ENCODE data around the gene CFAP57.

The CFAP57 gene

GRCh38 chr1:43225168-43225567 is 53.0 kb downstream of the CFAP57 start:
- in situ Hi-C loops (cut with MboI; ENCODE audit: low sequenced_read_pairs), result no loop called here

- in situ Hi-C loops (cut with MboI; ENCODE audit: low sequenced_read_pairs), result no loop called here
Observed at GRCh38 chr1:43227143-43227764, 55.1 kb downstream of the CFAP57 start.

GRCh38 chr1:43229826-43230780 is 58.0 kb downstream of the CFAP57 start:
- in situ Hi-C loops (cut with MboI; ENCODE audit: low sequenced_read_pairs), result no loop called here

- in situ Hi-C loops (cut with MboI; ENCODE audit: low sequenced_read_pairs), result no loop called here
Observed at GRCh38 chr1:43232074-43232473, 59.9 kb downstream of the CFAP57 start.

GRCh38 chr1:43232482-43232881 is 60.4 kb downstream of the CFAP57 start:
- in situ Hi-C loops (cut with MboI; ENCODE audit: low sequenced_read_pairs), result no loop called here

- in situ Hi-C loops (cut with MboI; ENCODE audit: low sequenced_read_pairs), result no loop called here
Observed at GRCh38 chr1:43233631-43234030, 61.5 kb downstream of the CFAP57 start.

- in situ Hi-C loops (cut with MboI; ENCODE audit: low sequenced_read_pairs), result no loop called here
Observed at GRCh38 chr1:43234267-43234666, 62.1 kb downstream of the CFAP57 start.

- in situ Hi-C loops (cut with MboI; ENCODE audit: low sequenced_read_pairs), result no loop called here
Observed at GRCh38 chr1:43235040-43235439, 62.9 kb downstream of the CFAP57 start.

- in situ Hi-C loops (cut with MboI; ENCODE audit: low sequenced_read_pairs), result no loop called here
Observed at GRCh38 chr1:43235451-43236121, 63.5 kb downstream of the CFAP57 start.

- in situ Hi-C loops (cut with MboI; ENCODE audit: low sequenced_read_pairs), result no loop called here
Observed at GRCh38 chr1:43237121-43237520, 65.0 kb downstream of the CFAP57 start.

GRCh38 chr1:43238085-43238484 is 66.0 kb downstream of the CFAP57 start:
- in situ Hi-C loops (cut with MboI; ENCODE audit: low sequenced_read_pairs), result no loop called here

GRCh38 chr1:43238991-43239469 is 66.9 kb downstream of the CFAP57 start:
- in situ Hi-C loops (cut with MboI; ENCODE audit: low sequenced_read_pairs), result no loop called here

GRCh38 chr1:43239484-43239883 is 67.4 kb downstream of the CFAP57 start:
- in situ Hi-C loops (cut with MboI; ENCODE audit: low sequenced_read_pairs), result no loop called here

GRCh38 chr1:43241413-43241836 is 69.3 kb downstream of the CFAP57 start:
- in situ Hi-C loops (cut with MboI; ENCODE audit: low sequenced_read_pairs), result no loop called here

GRCh38 chr1:43243299-43243698 is 71.2 kb downstream of the CFAP57 start:
- in situ Hi-C loops (cut with MboI; ENCODE audit: low sequenced_read_pairs), result no loop called here

- in situ Hi-C loops (cut with MboI; ENCODE audit: low sequenced_read_pairs), result no loop called here
Observed at GRCh38 chr1:43246466-43247213, 74.5 kb downstream of the CFAP57 start.

GRCh38 chr1:43247256-43247921 is 75.3 kb downstream of the CFAP57 start:
- in situ Hi-C loops (cut with MboI; ENCODE audit: low sequenced_read_pairs), result no loop called here

- in situ Hi-C loops (cut with MboI; ENCODE audit: low sequenced_read_pairs), result no loop called here
Observed at GRCh38 chr1:43250351-43250761, 78.2 kb downstream of the CFAP57 start.

GRCh38 chr1:43251024-43251423 is 78.9 kb downstream of the CFAP57 start:
- in situ Hi-C loops (cut with MboI; ENCODE audit: low sequenced_read_pairs), result no loop called here

- in situ Hi-C loops (cut with MboI; ENCODE audit: low sequenced_read_pairs), result no loop called here
Observed at GRCh38 chr1:43252225-43252624, 80.1 kb downstream of the CFAP57 start.

Data from hTERT RPE-1 (cell line).